Activated T-cell treated with anti-CD3 and anti-CD28 coated beads, Interleukin-2, amount 50 U/mL, for 4 hours (primary cell): ENCODE results near the gene ALG12. TPM values are rescaled to one million over a fixed set of nuclear protein-coding genes. Genes with fewer than 3 reads are reported as not detected.

Source experiments
- ATAC-seq, 2 donors: fragments of 200-7000 bp; cut with Tn5 transposase; one replicate each; pipeline ENCODE4 v1.10.0; 2021
- DNase-seq: peaks from one replicate; pipeline ENCODE4 v3.0.0-alpha.2; 2020
- H3K27me3 Mint-ChIP-seq: one replicate; pipeline ENCODE4 v1.8.0; 2021; ENCODE audit warnings: low read depth, mixed read lengths
- H3K36me3 Mint-ChIP-seq: one replicate; pipeline ENCODE4 v1.8.0; 2022; ENCODE audit warnings: mixed read lengths; ENCODE audit not compliant: insufficient read depth
- H3K4me1 Mint-ChIP-seq: one replicate; pipeline ENCODE4 v1.8.0; 2021; ENCODE audit warnings: low read depth, mixed read lengths
- H3K4me3 Mint-ChIP-seq: one replicate; pipeline ENCODE4 v1.8.0; 2021; ENCODE audit warnings: mild to moderate bottlenecking, moderate library complexity, mixed read lengths
- H3K9me3 Mint-ChIP-seq: one replicate; pipeline ENCODE4 v1.8.0; 2021; ENCODE audit warnings: mixed read lengths
- total RNA-seq, 3 donors: library from RNA; stranded (reverse); gene quantifications; one replicate each; pipeline ENCODE4 v1.2.1, GENCODE V29; 2021

Gene ALG12
- total RNA-seq, 3 donors from 2014 or later, result 13.5 to 18.6 (median 14.6) TPM

DNA sequence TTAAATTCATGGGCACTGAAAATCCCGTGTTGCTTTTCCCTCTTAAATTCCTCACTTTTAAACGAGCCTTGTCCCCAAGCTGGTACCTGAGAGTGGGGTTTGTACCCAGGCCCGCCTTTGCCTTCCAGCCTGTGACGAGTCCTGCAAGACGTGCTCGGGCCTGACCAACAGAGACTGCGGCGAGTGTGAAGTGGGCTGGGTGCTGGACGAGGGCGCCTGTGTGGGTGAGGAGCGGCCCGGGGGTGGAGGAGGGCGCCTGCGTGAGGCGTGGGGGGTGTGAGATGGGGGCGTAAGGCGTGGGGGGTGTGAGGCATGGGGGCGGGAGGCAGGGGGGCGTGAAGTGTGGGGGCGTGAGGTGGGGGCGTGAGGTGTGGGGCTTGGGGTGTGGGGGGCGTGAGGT is 4.2 kb upstream of the ALG12 start:
- Mint-ChIP-seq H3K4me3 (no peak overlapping the region), H3K27me3 (no peaks in the 10 kb centered on the region), H3K4me1 (peaks cover 39% of the 10 kb centered on the region), H3K9me3 (no peaks in the 10 kb centered on the region), H3K36me3 (peaks cover 11% of the 10 kb centered on the region)
- ATAC-seq (no peak), DNase-seq (no peak)

DNA sequence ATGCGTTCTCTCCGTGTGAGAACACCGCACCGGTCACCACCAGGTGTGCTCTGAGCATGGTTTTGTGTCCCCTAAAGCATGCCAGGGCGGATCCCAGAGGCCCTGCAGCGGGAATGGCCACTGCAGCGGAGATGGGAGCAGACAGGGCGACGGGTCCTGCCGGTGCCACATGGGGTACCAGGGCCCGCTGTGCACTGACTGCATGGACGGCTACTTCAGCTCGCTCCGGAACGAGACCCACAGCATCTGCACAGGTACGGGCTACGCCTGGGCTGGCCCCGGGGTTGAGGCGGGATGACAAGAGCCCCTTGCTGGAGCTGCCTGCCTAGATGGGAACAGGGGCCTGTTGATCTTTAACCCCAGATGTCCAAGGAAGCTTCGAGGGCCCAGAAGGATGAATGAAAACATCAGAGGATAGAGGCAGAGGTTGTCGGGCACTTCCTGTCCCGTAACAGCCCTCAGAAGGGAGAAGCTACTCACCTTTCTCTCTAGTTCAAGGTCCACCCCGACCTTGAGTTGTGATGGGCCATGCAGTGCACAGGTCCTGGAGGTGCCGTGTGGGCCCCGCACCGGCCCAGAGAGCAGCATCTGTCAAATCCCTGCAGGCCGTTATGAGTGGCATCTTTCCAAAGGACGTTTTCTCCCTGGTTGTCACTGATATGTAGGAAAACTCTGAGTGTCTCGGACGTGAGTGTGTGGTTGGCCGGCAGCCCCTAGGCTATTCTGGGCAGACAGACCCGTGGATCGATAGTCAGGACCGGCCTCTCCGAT is 3.5 kb upstream of the ALG12 start:
- no peaks in the 10 kb centered on the region for H3K9me3 Mint-ChIP-seq
- no peak overlapping the region for H3K4me3 Mint-ChIP-seq
- no peaks in the 10 kb centered on the region for H3K27me3 Mint-ChIP-seq
- DNase-seq (no peak), ATAC-seq (no peak)
- H3K36me3 Mint-ChIP-seq, result peaks cover 11% of the 10 kb centered on the region
- H3K4me1 Mint-ChIP-seq, result peaks cover 43% of the 10 kb centered on the region

DNA sequence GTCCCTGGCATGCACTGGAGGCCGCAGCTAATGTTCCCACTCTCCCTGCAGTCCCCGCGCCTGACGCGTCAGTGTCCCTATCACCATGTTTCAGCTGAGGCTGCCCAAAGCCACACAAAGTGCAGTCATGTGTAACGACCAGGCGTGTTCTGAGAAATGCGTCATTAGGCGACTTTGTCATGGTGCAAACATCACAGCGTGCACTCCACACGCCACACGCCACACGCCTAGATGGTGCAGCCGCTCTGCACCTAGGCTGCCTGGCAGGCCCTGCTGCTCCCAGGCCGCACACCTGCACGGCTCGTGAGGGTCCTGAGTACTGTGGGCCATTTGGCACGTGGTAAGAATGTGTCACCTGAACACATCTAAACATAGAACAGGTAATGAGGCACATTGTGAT is 2.6 kb upstream of the ALG12 start:
- DNase-seq, result no peak
- Mint-ChIP-seq H3K36me3 (peaks cover 7% of the 10 kb centered on the region), H3K27me3 (no peaks in the 10 kb centered on the region), H3K4me1 (peaks cover 43% of the 10 kb centered on the region), H3K4me3 (peak overlapping the region; percentile 58), H3K9me3 (no peaks in the 10 kb centered on the region)
- ATAC-seq, result no peak

DNA sequence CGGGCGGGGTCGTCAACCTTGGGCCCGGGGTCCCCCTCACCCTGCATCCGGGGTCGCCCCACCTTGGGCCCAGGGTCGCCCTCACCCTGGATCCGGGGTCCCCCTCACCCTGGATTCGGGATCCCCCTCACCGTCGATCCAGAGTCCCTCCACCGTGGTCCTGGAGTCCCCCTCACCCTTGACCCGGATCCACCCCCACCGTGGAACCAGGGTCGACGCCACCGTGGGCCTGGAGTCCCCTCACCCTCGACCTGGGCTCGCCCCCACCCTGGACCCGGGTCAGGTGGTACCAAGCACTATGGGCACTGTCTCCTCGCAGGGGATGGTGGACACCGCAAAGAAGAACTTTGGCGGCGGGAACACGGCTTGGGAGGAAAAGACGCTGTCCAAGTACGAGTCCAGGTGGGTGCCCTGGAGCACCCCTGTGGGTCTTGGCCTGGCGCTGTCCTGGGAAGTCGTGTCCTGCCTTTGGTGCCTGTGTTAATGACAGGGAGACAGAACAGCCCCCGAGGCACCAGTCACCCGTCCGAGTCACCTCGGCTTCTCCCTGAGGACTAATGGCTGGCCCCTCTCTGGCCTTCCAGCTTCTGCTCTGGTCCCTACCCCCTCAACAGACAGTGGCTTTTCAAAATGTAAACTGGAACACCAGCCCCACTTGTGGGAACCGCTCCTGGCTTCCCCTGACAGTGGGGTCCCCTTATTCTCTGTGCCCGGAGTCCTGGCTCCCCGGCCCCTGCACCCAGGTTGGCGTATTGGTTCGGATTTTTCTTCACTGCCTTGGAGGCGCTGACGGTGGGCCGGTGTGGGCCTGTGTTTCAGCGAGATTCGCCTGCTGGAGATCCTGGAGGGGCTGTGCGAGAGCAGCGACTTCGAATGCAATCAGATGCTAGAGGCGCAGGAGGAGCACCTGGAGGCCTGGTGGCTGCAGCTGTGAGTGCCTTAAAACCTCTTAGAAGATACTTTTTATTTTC is 958 bp upstream of the ALG12 start:
- H3K9me3 Mint-ChIP-seq, result no peaks in the 10 kb centered on the region

DNA sequence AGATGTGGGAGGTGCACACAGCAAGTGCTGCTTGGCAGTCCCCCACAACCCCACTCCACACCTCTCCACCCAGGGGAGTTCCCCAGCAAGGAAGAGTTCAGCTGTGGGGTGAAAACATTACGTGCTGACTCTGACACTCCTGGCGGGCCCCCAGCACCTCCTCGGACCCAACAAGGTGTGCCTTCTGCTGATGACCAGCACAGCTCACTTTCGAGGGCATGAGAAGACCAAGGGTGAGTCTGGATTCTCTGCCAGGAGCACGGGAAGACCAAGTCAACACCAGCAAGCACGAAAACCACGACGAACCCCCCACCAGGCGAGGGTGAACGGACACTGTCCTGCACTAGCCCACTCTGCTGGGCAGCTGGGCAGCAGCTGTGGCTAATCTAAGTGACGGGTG is 1.4 kb downstream of the ALG12 start:
- no peaks in the 10 kb centered on the region for H3K27me3 Mint-ChIP-seq
- H3K4me3 Mint-ChIP-seq, result peak overlapping the region; percentile 86
- H3K4me1 Mint-ChIP-seq, result peaks cover 27% of the 10 kb centered on the region
- DNase-seq (no peak), ATAC-seq (no peak)
- H3K9me3 Mint-ChIP-seq, result no peaks in the 10 kb centered on the region
- peaks cover 3% of the 10 kb centered on the region for H3K36me3 Mint-ChIP-seq

More for the DNA sequence above, 958 bp upstream of the ALG12 start:
- DNase-seq, result no peak
- no peak for ATAC-seq
- H3K4me1 Mint-ChIP-seq, result peaks cover 36% of the 10 kb centered on the region
- peaks cover 5% of the 10 kb centered on the region for H3K36me3 Mint-ChIP-seq
- H3K27me3 Mint-ChIP-seq, result no peaks in the 10 kb centered on the region
- H3K4me3 Mint-ChIP-seq, result peak overlapping the region; percentile 80

DNA sequence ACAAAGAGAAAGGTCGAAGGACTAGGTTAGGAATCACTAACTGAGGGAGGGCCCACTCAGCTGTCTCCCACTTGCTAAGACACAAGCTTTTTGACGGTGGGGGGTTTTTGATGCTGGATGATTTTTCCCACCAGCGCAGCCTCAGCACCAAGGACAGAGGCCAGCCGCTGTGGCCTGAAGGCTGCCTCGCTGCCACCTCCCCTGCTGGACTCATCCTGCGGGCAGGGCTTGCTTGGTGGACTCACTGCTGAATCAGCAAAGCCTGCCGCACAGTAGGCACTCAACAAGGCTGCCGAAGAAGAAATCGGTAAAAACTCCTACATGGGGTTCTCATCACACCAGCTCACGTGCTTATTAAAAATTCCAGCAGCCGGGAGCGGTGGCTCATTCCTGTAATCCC is 2.6 kb downstream of the ALG12 start:
- peaks cover 3% of the 10 kb centered on the region for H3K36me3 Mint-ChIP-seq
- H3K27me3 Mint-ChIP-seq, result no peaks in the 10 kb centered on the region
- H3K9me3 Mint-ChIP-seq, result no peaks in the 10 kb centered on the region
- H3K4me1 Mint-ChIP-seq, result peaks cover 27% of the 10 kb centered on the region
- no peak overlapping the region for H3K4me3 Mint-ChIP-seq
- DNase-seq (no peak), ATAC-seq (no peak)

DNA sequence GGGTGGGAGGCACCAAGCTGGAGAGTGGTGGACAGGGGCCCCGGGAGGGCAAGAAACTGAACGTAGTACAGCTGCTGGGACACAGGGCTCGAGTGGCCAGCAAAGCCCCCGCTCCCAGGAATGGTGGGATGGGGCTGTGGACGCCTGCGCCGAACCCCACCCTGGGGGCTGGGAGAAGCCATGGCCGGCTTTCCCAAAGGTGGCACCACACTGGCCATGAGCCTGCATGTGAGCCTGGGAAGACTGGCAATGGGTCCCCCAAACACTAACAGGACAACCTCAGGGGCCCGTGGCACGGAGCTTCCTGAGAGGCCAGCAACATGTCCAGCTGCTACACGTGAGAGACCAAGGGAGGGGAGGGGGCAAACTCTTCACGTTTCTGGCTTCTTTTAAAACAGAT is 4.0 kb downstream of the ALG12 start:
- peaks cover 3% of the 10 kb centered on the region for H3K36me3 Mint-ChIP-seq
- no peak for ATAC-seq
- no peaks in the 10 kb centered on the region for H3K9me3 Mint-ChIP-seq
- no peak overlapping the region for H3K4me3 Mint-ChIP-seq
- no peak for DNase-seq
- H3K4me1 Mint-ChIP-seq, result peaks cover 16% of the 10 kb centered on the region
- H3K27me3 Mint-ChIP-seq, result no peaks in the 10 kb centered on the region

DNA sequence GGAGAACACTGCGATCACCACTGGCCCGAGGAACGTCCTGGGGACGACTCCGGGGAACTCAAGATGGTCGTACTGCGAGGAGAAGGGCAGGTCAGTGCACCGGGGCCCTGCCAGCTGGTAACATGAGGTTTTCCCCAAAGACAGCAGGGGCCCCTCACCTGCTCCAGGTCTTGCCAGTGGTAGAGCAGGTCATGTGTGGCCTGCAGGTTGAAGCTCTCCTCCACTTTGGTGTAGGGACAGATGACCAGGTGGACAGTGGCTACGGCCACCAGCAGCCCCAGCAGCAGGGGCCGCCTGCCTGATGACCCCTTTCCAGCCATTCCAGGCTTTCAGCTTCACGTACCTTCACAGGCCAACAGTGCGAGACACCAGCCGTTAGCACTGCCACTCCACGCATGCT is 4.8 kb downstream of the ALG12 start:
- Mint-ChIP-seq H3K36me3 (peaks cover 5% of the 10 kb centered on the region), H3K27me3 (no peaks in the 10 kb centered on the region), H3K4me3 (no peak overlapping the region), H3K9me3 (no peaks in the 10 kb centered on the region), H3K4me1 (peaks cover 16% of the 10 kb centered on the region)
- no peak for DNase-seq
- no peak for ATAC-seq

DNA sequence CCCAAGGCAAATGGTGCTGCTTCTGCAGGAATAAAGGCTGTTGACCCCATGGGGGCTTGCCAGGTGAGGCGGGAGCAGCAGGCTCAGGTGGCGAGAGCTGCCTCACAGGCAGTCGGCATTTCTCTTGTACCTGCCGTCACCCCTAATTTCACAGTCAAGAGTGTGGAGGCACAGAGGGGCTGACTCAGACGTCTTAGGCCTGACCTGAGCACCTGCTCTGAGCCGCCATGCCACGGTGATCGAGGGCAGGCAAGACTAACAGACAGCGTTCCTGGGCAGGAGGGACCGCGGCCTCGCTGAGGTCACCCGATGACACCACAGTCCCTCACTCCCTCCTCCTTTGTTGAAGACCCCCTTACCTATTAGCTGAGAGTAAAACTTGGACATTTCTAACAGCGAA is 5.2 kb downstream of the ALG12 start:
- Mint-ChIP-seq H3K9me3 (no peaks in the 10 kb centered on the region), H3K27me3 (no peaks in the 10 kb centered on the region), H3K4me1 (peaks cover 16% of the 10 kb centered on the region), H3K4me3 (no peak overlapping the region), H3K36me3 (peaks cover 5% of the 10 kb centered on the region)
- ATAC-seq, result no peak
- DNase-seq, result no peak

DNA sequence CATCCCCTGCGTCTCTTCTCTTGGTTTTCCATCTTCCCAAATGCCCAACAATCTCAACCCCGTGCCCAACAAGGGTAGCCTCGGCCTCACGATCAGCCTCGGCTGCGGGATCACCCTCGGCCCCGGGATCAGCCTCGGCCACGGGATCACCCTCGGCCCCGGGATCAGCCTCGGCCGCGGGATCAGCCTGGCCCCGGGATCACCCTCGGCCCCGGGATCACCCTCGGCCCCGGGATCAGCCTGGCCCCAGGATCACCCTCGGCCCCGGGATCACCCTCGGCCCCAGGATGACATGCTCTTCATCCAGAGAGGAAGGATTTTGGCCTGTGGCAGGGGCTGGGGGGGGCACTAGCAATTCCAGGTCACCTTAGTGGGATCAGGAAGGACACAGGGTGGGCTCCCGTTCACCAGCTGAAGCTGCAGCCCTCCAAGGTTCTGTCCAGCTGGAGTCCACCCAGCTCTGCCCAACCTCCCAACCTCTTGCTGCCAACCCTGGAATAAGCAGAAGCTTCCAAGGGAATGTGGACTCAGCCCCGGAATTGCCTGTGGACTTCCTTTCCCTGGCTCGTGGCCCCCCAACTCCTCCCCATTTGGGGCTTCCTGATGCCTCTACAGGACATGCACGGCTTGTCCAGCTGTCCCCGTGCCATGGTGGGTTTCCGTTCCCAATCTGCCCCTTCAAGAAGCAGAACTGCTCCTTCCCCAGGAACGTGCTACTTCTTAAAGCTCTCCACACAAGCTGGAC is 6.2 kb downstream of the ALG12 start:
- Mint-ChIP-seq H3K27me3 (no peaks in the 10 kb centered on the region), H3K9me3 (no peaks in the 10 kb centered on the region), H3K4me3 (no peak overlapping the region), H3K4me1 (peaks cover 11% of the 10 kb centered on the region), H3K36me3 (peaks cover 11% of the 10 kb centered on the region)
- ATAC-seq, result no peak
- DNase-seq, result no peak

DNA sequence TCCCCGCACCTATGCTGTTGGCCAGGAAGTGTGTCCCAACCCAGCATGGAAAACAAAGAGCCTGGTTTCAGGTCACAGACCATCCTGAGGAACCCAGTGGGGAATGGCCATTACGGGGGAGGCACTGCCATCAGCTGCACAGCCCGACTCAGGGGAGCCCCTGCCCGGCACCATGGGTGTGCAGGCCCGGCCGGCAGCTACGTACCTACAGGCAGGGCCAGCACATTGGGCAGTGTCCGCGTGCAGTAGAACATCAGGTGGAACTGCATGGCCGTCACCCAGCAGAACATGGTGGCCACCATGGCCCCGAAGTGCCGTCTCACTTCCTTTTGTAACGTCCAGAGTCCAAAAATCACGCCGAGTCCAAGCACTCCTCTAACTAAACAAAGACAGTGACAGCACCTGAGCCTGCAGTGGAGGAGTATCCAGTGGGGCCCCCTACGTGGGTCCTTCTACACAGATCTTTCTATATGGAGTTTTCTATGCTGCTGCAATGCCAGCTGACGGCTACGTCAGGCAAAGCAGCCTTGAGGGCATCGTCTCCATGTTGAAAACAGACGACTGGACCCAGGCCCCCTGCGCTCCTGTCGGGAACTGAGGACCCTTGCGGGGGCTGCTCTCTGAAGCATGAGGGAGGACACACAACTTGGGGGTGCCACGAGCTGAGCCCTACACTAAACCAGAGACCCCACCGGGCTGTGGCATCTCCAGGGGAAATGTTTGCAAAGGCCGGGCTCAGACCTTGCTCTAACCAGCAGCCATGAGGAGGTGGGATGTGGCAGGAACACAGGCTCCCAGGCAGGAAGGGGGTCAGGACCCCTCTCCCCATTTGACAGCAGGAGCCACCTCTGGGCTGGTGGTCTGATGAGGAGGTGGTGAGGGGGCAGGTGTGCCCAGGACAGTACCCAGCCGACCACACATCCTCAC is 7.7 kb downstream of the ALG12 start:
- peaks cover 4% of the 10 kb centered on the region for H3K4me1 Mint-ChIP-seq
- H3K36me3 Mint-ChIP-seq, result peaks cover 13% of the 10 kb centered on the region
- no peak overlapping the region for H3K4me3 Mint-ChIP-seq
- DNase-seq, result no peak
- no peaks in the 10 kb centered on the region for H3K27me3 Mint-ChIP-seq
- no peaks in the 10 kb centered on the region for H3K9me3 Mint-ChIP-seq
- no peak for ATAC-seq

DNA sequence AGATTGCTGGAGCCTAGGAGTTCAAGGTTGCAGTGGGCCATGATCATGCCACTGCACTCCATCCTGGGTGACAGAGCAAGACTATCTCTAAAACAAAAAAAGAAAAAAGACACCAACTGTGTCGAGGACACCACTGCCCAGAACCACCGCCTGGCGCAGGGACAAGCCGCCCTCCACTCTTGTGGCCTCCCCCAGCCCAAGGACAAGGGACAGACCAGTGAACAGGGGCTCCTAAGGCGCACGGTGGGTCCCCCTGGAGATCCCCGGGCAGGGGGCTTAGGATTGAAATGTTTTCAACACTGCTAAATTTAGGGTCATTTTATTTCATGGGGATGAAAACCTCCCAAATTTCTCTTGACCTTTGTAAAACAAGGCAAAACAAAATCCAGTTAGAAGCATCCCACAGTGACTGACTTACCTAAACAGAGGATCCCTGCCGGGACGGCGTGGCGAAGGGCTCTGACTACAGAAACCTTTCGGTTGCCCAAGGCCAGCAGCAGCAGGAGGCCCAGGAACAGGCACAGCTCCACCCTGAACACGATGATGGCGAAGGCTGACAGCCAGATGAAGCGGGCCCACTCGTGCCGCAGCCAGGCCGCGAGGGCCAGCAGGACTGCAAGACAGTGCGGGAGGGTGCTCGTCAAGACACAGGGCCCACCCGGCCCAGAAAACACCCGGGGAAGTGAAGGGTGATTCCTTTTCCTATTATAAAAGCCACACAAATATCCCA is 8.6 kb downstream of the ALG12 start:
- peaks cover 3% of the 10 kb centered on the region for H3K4me1 Mint-ChIP-seq
- H3K36me3 Mint-ChIP-seq, result peaks cover 13% of the 10 kb centered on the region
- H3K9me3 Mint-ChIP-seq, result no peaks in the 10 kb centered on the region
- H3K27me3 Mint-ChIP-seq, result no peaks in the 10 kb centered on the region
- ATAC-seq, result no peak
- DNase-seq, result no peak
- H3K4me3 Mint-ChIP-seq, result no peak overlapping the region

DNA sequence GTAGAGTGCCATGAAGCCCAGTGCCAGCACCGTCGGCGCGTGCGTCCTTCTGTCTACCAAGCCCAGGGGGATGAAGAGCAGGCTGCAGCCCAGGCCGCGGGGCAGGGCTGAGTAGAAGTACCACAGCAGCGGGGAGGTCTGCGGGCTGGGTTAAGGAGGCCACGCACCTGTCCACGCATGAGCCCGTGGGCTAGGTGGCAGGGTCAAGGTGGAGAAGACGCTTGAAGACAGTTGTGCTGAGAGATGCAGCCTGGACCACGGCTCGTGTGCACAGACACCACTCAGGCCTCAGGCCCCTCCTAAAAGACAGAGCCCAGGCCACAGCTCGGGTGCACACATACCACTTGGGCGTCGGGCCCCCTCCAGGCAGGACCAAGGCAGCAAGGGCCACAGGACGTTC is 10.4 kb downstream of the ALG12 start:
- H3K36me3 Mint-ChIP-seq, result peaks cover 13% of the 10 kb centered on the region
- H3K27me3 Mint-ChIP-seq, result no peaks in the 10 kb centered on the region
- no peak for DNase-seq
- ATAC-seq, result no peak
- H3K4me1 Mint-ChIP-seq, result peaks cover 3% of the 10 kb centered on the region
- no peak overlapping the region for H3K4me3 Mint-ChIP-seq
- no peaks in the 10 kb centered on the region for H3K9me3 Mint-ChIP-seq
